HepG2 (cell line): ENCODE data around the gene CHMP6. TPM values are rescaled to one million over a fixed set of nuclear protein-coding genes. Genes with fewer than 3 reads are reported as not detected.

Experiments used
- CAMTA2 ChIP-seq: sonication (generic); formaldehyde crosslinking; IDR thresholded peaks from 2 replicates; pipeline ENCODE4 v1.4.0; 2020; ENCODE audit warnings: mild to moderate bottlenecking, missing genetic modification reagents, borderline replicate concordance
- CBX2 ChIP-seq, 2 experiments: fragments of 200-600 bp in 1 of 2; sonication (generic); formaldehyde crosslinking in 1 of 2; IDR thresholded peaks; 2 replicates each; pipeline versions ENCODE4 v1.7.0 to v1.8.1; 2018 to 2022; ENCODE audit warnings: low read depth in 2 of 2, low read length in 1 of 2, mild to moderate bottlenecking in 1 of 2, missing genetic modification reagents in 1 of 2
- CREB3 ChIP-seq: sonication (generic); formaldehyde crosslinking; IDR thresholded peaks from 2 replicates; pipeline ENCODE4 v1.5.0; 2020; ENCODE audit warnings: missing genetic modification reagents
- EP300 ChIP-seq, 3 experiments: sonication (generic) in 1 of 3; formaldehyde crosslinking in 1 of 3; IDR thresholded peaks; 2 replicates each; pipeline versions ENCODE4 v1.5.1 to v1.6.1; 2011 to 2020; ENCODE audit warnings: low read depth in 2 of 3, low read length in 2 of 3, borderline replicate concordance in 1 of 3, improper control_type of control experiment in 1 of 3, mild to moderate bottlenecking in 1 of 3, missing genetic modification reagents in 1 of 3, moderate library complexity in 1 of 3
- HMGXB4 ChIP-seq, 2 experiments: sonication (generic) in 1 of 2; formaldehyde crosslinking in 1 of 2; IDR thresholded peaks; 2 replicates each; pipeline versions ENCODE4 v1.4.0 to v1.6.1; 2018 to 2020; ENCODE audit warnings: missing genetic modification reagents in 2 of 2, borderline replicate concordance in 1 of 2, low read depth in 1 of 2, mild to moderate bottlenecking in 1 of 2, missing biosample characterization in 1 of 2
- KAT2B ChIP-seq: fragments of 150-350 bp; IDR thresholded peaks from 2 replicates; pipeline ENCODE4 v1.6.1; 2014; ENCODE audit warnings: low read depth, low read length, borderline replicate concordance
- KDM3A ChIP-seq: IDR thresholded peaks from 2 replicates; pipeline ENCODE4 v1.6.1; 2018; ENCODE audit warnings: low read depth, missing compliant biosample characterization
- MBNL3 ChIP-seq: fragments of 250-450 bp; sonication (Bioruptor Pico); conservative IDR thresholded peaks from 2 replicates; pipeline ENCODE4 v1.8.0; 2022; ENCODE audit warnings: mild to moderate bottlenecking, inconsistent platforms
- RXRB ChIP-seq: IDR thresholded peaks from 2 replicates; pipeline ENCODE4 v1.6.1; 2016; ENCODE audit warnings: borderline replicate concordance, missing genetic modification reagents, missing compliant biosample characterization
- STAT5B ChIP-seq: sonication (generic); formaldehyde crosslinking; IDR thresholded peaks from 2 replicates; pipeline ENCODE4 v1.4.0; 2020; ENCODE audit warnings: missing genetic modification reagents
- SYNCRIP ChIP-seq: fragments of 200-400 bp; formaldehyde crosslinking; IDR thresholded peaks from 2 replicates; pipeline ENCODE4 v1.6.1; 2018; ENCODE audit warnings: mild to moderate bottlenecking, low read depth, low read length; ENCODE audit not compliant: insufficient read depth
- THRA ChIP-seq: sonication (generic); formaldehyde crosslinking; IDR thresholded peaks from 2 replicates; pipeline ENCODE4 v1.4.0; 2020; ENCODE audit warnings: missing genetic modification reagents, borderline replicate concordance
- ZBTB3 ChIP-seq: sonication (generic); formaldehyde crosslinking; IDR thresholded peaks from 2 replicates; pipeline ENCODE4 v1.4.0; 2020; ENCODE audit warnings: low read depth, mild to moderate bottlenecking, moderate library complexity, missing genetic modification reagents, borderline replicate concordance
- ZFP37 ChIP-seq: sonication (generic); formaldehyde crosslinking; IDR thresholded peaks from 2 replicates; pipeline ENCODE4 v1.4.0; 2020; ENCODE audit warnings: missing genetic modification reagents, borderline replicate concordance
- ZNF282 ChIP-seq: fragments of 450-650 bp; IDR thresholded peaks from 2 replicates; pipeline ENCODE4 v1.6.1; 2018; ENCODE audit not compliant: partially characterized antibody
- ZNF510 ChIP-seq: sonication (generic); formaldehyde crosslinking; IDR thresholded peaks from 2 replicates; pipeline ENCODE4 v1.4.0; 2020; ENCODE audit warnings: low read depth, mild to moderate bottlenecking, missing genetic modification reagents
- ZNF761 ChIP-seq: sonication (generic); formaldehyde crosslinking; conservative IDR thresholded peaks from 2 replicates; pipeline ENCODE4 v1.4.0; 2020; ENCODE audit warnings: mild to moderate bottlenecking, missing genetic modification reagents
- ZNF891 ChIP-seq: sonication (generic); formaldehyde crosslinking; IDR thresholded peaks from 2 replicates; pipeline ENCODE4 v1.5.0; 2020; ENCODE audit warnings: mild to moderate bottlenecking, missing genetic modification reagents
- polyA plus RNA-seq, 8 experiments: library from polyadenylated mRNA; depleted of rRNA in 3 of 8; stranded (reverse) in 7 of 8; unstranded in 1 of 8; fragments of >200 nt; fragmentation: Illumina TruSeq in 4 of 8; extraction: Trizol in 4 of 8; gene quantifications; 2 replicates each; pipeline versions ENCODE4 v1.2.1 to v1.2.3, GENCODE V29; 2011 to 2016; ENCODE audit warnings: low read depth in 4 of 8, missing spikeins in 1 of 8, mixed read lengths in 1 of 8; ENCODE audit not compliant: insufficient read depth in 1 of 8
- total RNA-seq, 5 experiments: library from RNA; depleted of rRNA; stranded (reverse); fragments of >200 nt; fragmentation: Illumina TruSeq; extraction: Trizol; gene quantifications; 2 replicates each; pipeline ENCODE4 v1.2.3, GENCODE V29; 2016; ENCODE audit warnings: low read depth in 1 of 5
- TF ChIP-seq, protein P1 (sequence below): sonication (generic); formaldehyde crosslinking; IDR thresholded peaks from 2 replicates; pipeline ENCODE4 v1.5.1; 2020; ENCODE audit warnings: mild to moderate bottlenecking, missing genetic modification reagents, moderate library complexity
- TF ChIP-seq, protein P2 (sequence below): sonication (generic); formaldehyde crosslinking; IDR thresholded peaks from 2 replicates; pipeline ENCODE4 v1.5.0; 2020; ENCODE audit warnings: missing genetic modification reagents, mild to moderate bottlenecking, borderline replicate concordance

The CHMP6 gene
- total and polyA plus RNA-seq, 2 of the 13 experiments (the other 11 are each of a cell fraction or from before 2014, with no cell fraction given): 11.1 to 24.2 TPM

DNA sequence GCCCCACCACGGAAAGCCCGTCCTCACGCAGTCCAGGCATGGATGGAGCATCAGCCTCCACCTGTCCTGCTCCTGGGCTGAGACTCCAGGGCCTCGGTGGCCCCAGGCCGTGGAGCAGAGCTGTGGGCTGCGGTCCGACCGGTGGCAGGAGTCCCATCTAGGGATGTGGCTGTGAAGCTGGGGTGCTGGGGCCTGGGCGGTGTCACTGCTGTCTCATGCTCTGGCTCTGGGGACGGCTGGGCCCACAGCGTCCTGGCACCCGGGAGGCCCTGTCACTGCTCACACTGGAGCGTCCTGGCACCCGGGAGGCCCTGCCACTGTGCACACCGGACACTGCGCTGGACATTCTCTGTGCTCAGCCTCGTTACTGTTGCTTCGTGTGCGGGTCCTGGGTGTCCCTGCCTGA, 51.7 kb downstream of the CHMP6 start (continued):
- TF ChIP-seq, protein P1, sequence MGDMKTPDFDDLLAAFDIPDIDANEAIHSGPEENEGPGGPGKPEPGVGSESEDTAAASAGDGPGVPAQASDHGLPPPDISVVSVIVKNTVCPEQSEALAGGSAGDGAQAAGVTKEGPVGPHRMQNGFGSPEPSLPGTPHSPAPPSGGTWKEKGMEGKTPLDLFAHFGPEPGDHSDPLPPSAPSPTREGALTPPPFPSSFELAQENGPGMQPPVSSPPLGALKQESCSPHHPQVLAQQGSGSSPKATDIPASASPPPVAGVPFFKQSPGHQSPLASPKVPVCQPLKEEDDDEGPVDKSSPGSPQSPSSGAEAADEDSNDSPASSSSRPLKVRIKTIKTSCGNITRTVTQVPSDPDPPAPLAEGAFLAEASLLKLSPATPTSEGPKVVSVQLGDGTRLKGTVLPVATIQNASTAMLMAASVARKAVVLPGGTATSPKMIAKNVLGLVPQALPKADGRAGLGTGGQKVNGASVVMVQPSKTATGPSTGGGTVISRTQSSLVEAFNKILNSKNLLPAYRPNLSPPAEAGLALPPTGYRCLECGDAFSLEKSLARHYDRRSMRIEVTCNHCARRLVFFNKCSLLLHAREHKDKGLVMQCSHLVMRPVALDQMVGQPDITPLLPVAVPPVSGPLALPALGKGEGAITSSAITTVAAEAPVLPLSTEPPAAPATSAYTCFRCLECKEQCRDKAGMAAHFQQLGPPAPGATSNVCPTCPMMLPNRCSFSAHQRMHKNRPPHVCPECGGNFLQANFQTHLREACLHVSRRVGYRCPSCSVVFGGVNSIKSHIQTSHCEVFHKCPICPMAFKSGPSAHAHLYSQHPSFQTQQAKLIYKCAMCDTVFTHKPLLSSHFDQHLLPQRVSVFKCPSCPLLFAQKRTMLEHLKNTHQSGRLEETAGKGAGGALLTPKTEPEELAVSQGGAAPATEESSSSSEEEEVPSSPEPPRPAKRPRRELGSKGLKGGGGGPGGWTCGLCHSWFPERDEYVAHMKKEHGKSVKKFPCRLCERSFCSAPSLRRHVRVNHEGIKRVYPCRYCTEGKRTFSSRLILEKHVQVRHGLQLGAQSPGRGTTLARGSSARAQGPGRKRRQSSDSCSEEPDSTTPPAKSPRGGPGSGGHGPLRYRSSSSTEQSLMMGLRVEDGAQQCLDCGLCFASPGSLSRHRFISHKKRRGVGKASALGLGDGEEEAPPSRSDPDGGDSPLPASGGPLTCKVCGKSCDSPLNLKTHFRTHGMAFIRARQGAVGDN: no peak; the same call in 1 of the 2 replicates
- TF ChIP-seq SYNCRIP: no peak
- no peak for TF ChIP-seq STAT5B
- 0 out of 2 replicates have a peak, but pooled peaks have one; percentile 44 for TF ChIP-seq ZBTB3
- TF ChIP-seq ZNF891 (CRISPR knock-in tag): no peak
- no peak for TF ChIP-seq ZNF282
- TF ChIP-seq, protein P2, sequence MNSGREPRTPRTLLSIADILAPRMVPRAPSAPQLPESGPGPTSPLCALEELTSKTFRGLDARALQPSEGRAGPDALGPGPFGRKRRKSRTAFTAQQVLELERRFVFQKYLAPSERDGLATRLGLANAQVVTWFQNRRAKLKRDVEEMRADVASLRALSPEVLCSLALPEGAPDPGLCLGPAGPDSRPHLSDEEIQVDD (CRISPR knock-in tag): no peak
- no peak for TF ChIP-seq EP300 (IDR thresholded peaks at IDR 0.05; ENCODE audit: low read depth in 2 of 2, low read length in 2 of 2)
- TF ChIP-seq EP300 (CRISPR knock-in tag; IDR thresholded peaks at IDR 0.05; ENCODE audit: borderline replicate concordance): no peak
- no peak for TF ChIP-seq CBX2 (IDR thresholded peaks at IDR 0.05; ENCODE audit: low read depth, low read length)
- no peak for TF ChIP-seq CBX2 (CRISPR knock-in tag; IDR thresholded peaks at IDR 0.05; ENCODE audit: low read depth)
- peak; percentile 71; the same call in 1 of the 2 replicates for TF ChIP-seq CAMTA2 (CRISPR knock-in tag)
- no peak for TF ChIP-seq THRA
- peak; percentile 74; the same call in 1 of the 2 replicates for TF ChIP-seq ZNF761 (CRISPR knock-in tag)
- no peak for TF ChIP-seq KAT2B
- TF ChIP-seq RXRB (CRISPR knock-in tag): no peak
- 0 out of 2 replicates have a peak, but pooled peaks have one; percentile 25 for TF ChIP-seq ZNF510 (CRISPR knock-in tag)
- peak in 1 of 2 experiments; percentile 73; a peak in 2 of 4 replicates for TF ChIP-seq HMGXB4 (CRISPR knock-in tag; IDR thresholded peaks at IDR 0.05; ENCODE audit: borderline replicate concordance in 1 of 2, low read depth in 1 of 2)
- no peak for TF ChIP-seq MBNL3 (CRISPR knock-in tag)
- no peak for TF ChIP-seq KDM3A (CRISPR knock-in tag)
- no peak for TF ChIP-seq ZFP37 (CRISPR knock-in tag)
- no peak for TF ChIP-seq CREB3 (CRISPR knock-in tag)
